HEK293 (cell line): ENCODE data around the gene CEMIP2.
A peak's percentile ranks its signal among the peaks of the same experiment; 100 is the strongest.

Experiments
- OSR2 ChIP-seq: fragments of 450-650 bp; formaldehyde crosslinking; IDR thresholded peaks from 2 replicates; pipeline ENCODE4 v1.5.1; 2016; ENCODE audit warnings: missing biosample characterization, missing genetic modification characterization
- PRDM1 ChIP-seq: fragments of 450-650 bp; formaldehyde crosslinking; IDR thresholded peaks from 2 replicates; pipeline ENCODE4; 2016; ENCODE audit warnings: missing biosample characterization, missing genetic modification characterization
- SP3 ChIP-seq: fragments of 450-650 bp; formaldehyde crosslinking; IDR thresholded peaks from 2 replicates; pipeline ENCODE4 v1.5.1; 2016; ENCODE audit warnings: missing biosample characterization, missing genetic modification characterization
- SP7 ChIP-seq: fragments of 450-650 bp; formaldehyde crosslinking; IDR thresholded peaks from 2 replicates; pipeline ENCODE4 v1.5.1; 2016; ENCODE audit warnings: missing biosample characterization, missing genetic modification characterization
- YY1 ChIP-seq: fragments of 450-650 bp; formaldehyde crosslinking; IDR thresholded peaks from 2 replicates; pipeline ENCODE4 v1.5.1; 2018; ENCODE audit warnings: missing biosample characterization, missing genetic modification characterization
- ZIC2 ChIP-seq: fragments of 450-650 bp; formaldehyde crosslinking; IDR thresholded peaks from 2 replicates; pipeline ENCODE4 v1.5.1; 2016; ENCODE audit warnings: missing biosample characterization, missing genetic modification characterization
- ZNF112 ChIP-seq: fragments of 450-650 bp; formaldehyde crosslinking; IDR thresholded peaks from 2 replicates; pipeline ENCODE4 v1.5.0; 2017; ENCODE audit warnings: missing biosample characterization, missing genetic modification characterization
- ZNF114 ChIP-seq: fragments of 450-650 bp; formaldehyde crosslinking; IDR thresholded peaks from 2 replicates; pipeline ENCODE4 v1.5.0; 2017; ENCODE audit warnings: missing biosample characterization, missing genetic modification characterization
- ZNF155 ChIP-seq: fragments of 450-650 bp; formaldehyde crosslinking; IDR thresholded peaks from 2 replicates; pipeline ENCODE4 v1.5.1; 2016; ENCODE audit warnings: missing biosample characterization, missing genetic modification characterization
- ZNF157 ChIP-seq: fragments of 450-650 bp; formaldehyde crosslinking; IDR thresholded peaks from 2 replicates; pipeline ENCODE4 v1.5.1; 2016; ENCODE audit warnings: missing biosample characterization, missing genetic modification characterization
- ZNF174 ChIP-seq: fragments of 450-650 bp; formaldehyde crosslinking; IDR thresholded peaks from 2 replicates; pipeline ENCODE4 v1.5.0; 2017; ENCODE audit warnings: missing biosample characterization, mild to moderate bottlenecking, missing genetic modification characterization
- ZNF473 ChIP-seq: fragments of 450-650 bp; formaldehyde crosslinking; IDR thresholded peaks from 2 replicates; pipeline ENCODE4 v1.5.1; 2017; ENCODE audit warnings: missing biosample characterization, missing genetic modification characterization
- ZNF501 ChIP-seq: fragments of 450-650 bp; formaldehyde crosslinking; IDR thresholded peaks from 2 replicates; pipeline ENCODE4 v1.5.1; 2016; ENCODE audit warnings: missing biosample characterization, missing genetic modification characterization
- ZNF514 ChIP-seq: fragments of 450-650 bp; formaldehyde crosslinking; IDR thresholded peaks from 2 replicates; pipeline ENCODE4 v1.5.1; 2016; ENCODE audit warnings: missing biosample characterization, missing genetic modification characterization
- ZNF600 ChIP-seq: fragments of 450-650 bp; formaldehyde crosslinking; IDR thresholded peaks from 2 replicates; pipeline ENCODE4 v1.5.1; 2016; ENCODE audit warnings: missing biosample characterization, missing genetic modification characterization
- ZNF623 ChIP-seq: fragments of 450-650 bp; formaldehyde crosslinking; IDR thresholded peaks from 2 replicates; pipeline ENCODE4 v1.5.1; 2016; ENCODE audit warnings: missing biosample characterization, missing genetic modification characterization
- ZNF677 ChIP-seq: fragments of 450-650 bp; IDR thresholded peaks from 2 replicates; pipeline ENCODE4 v1.5.0; 2018; ENCODE audit warnings: missing biosample characterization, mild to moderate bottlenecking, missing genetic modification characterization, moderate library complexity
- TF ChIP-seq, protein P1 (sequence below): fragments of 450-650 bp; formaldehyde crosslinking; IDR thresholded peaks from 2 replicates; pipeline ENCODE4 v1.5.1; 2016; ENCODE audit warnings: missing biosample characterization, missing genetic modification characterization, borderline replicate concordance
- TF ChIP-seq, protein P2 (sequence below): fragments of 450-650 bp; formaldehyde crosslinking; IDR thresholded peaks from 2 replicates; pipeline ENCODE4 v1.5.1; 2016; ENCODE audit warnings: missing biosample characterization, missing genetic modification characterization, low read depth
- TF ChIP-seq, protein P3 (sequence below): fragments of 450-650 bp; formaldehyde crosslinking; IDR thresholded peaks from 2 replicates; pipeline ENCODE4 v1.5.1; 2017; ENCODE audit warnings: missing biosample characterization, missing genetic modification characterization
- TF ChIP-seq, protein P4 (sequence below): fragments of 450-650 bp; formaldehyde crosslinking; IDR thresholded peaks from 2 replicates; pipeline ENCODE4 v1.5.1; 2016; ENCODE audit warnings: missing biosample characterization, missing genetic modification characterization
- TF ChIP-seq, protein P5 (sequence below): fragments of 450-650 bp; IDR thresholded peaks from 2 replicates; pipeline ENCODE4 v1.5.1; 2018; ENCODE audit warnings: missing biosample characterization, mild to moderate bottlenecking, missing genetic modification characterization
- TF ChIP-seq, protein P6 (sequence below): fragments of 450-650 bp; formaldehyde crosslinking; IDR thresholded peaks from 2 replicates; pipeline ENCODE4 v1.5.1; 2016; ENCODE audit warnings: missing biosample characterization, missing genetic modification characterization
- TF ChIP-seq, protein P7 (sequence below): fragments of 450-650 bp; formaldehyde crosslinking; IDR thresholded peaks from 2 replicates; pipeline ENCODE4 v1.5.1; 2016; ENCODE audit warnings: missing biosample characterization, missing genetic modification characterization

The CEMIP2 gene

DNA sequence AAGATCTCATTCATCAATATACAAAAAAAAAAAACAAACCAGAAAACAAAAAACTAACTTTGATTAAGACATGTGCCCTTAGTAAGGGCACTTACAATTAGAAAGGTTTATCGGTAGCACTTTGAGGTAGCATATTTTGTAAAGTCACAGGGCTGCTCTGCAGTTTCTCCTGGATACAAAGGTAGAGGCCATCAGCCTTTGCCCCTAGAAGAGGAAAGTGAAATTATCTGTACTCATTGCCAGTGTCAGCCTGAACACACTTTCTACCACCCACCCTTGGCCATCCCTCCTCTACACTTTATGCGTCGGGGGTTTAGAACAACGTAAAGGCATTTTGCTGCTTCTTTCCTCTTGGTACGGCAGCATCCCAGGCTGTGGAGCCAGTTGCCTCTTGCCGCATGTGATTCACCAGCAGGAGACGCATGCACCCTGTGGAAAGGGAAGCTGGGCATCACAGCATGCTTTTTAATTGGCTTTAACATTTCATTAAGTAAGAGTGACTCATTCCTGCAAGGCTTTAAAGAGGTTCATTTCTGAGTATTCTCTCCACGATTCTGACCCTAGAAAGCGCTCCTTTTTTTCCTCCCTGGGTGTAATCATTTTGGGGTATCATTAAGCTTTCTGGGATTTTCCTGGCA lies 84.6 kb downstream of the CEMIP2 start (continued):
- TF ChIP-seq, protein P1, sequence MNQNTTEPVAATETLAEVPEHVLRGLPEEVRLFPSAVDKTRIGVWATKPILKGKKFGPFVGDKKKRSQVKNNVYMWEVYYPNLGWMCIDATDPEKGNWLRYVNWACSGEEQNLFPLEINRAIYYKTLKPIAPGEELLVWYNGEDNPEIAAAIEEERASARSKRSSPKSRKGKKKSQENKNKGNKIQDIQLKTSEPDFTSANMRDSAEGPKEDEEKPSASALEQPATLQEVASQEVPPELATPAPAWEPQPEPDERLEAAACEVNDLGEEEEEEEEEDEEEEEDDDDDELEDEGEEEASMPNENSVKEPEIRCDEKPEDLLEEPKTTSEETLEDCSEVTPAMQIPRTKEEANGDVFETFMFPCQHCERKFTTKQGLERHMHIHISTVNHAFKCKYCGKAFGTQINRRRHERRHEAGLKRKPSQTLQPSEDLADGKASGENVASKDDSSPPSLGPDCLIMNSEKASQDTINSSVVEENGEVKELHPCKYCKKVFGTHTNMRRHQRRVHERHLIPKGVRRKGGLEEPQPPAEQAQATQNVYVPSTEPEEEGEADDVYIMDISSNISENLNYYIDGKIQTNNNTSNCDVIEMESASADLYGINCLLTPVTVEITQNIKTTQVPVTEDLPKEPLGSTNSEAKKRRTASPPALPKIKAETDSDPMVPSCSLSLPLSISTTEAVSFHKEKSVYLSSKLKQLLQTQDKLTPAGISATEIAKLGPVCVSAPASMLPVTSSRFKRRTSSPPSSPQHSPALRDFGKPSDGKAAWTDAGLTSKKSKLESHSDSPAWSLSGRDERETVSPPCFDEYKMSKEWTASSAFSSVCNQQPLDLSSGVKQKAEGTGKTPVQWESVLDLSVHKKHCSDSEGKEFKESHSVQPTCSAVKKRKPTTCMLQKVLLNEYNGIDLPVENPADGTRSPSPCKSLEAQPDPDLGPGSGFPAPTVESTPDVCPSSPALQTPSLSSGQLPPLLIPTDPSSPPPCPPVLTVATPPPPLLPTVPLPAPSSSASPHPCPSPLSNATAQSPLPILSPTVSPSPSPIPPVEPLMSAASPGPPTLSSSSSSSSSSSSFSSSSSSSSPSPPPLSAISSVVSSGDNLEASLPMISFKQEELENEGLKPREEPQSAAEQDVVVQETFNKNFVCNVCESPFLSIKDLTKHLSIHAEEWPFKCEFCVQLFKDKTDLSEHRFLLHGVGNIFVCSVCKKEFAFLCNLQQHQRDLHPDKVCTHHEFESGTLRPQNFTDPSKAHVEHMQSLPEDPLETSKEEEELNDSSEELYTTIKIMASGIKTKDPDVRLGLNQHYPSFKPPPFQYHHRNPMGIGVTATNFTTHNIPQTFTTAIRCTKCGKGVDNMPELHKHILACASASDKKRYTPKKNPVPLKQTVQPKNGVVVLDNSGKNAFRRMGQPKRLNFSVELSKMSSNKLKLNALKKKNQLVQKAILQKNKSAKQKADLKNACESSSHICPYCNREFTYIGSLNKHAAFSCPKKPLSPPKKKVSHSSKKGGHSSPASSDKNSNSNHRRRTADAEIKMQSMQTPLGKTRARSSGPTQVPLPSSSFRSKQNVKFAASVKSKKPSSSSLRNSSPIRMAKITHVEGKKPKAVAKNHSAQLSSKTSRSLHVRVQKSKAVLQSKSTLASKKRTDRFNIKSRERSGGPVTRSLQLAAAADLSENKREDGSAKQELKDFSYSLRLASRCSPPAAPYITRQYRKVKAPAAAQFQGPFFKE = no peak
- TF ChIP-seq, protein P2, sequence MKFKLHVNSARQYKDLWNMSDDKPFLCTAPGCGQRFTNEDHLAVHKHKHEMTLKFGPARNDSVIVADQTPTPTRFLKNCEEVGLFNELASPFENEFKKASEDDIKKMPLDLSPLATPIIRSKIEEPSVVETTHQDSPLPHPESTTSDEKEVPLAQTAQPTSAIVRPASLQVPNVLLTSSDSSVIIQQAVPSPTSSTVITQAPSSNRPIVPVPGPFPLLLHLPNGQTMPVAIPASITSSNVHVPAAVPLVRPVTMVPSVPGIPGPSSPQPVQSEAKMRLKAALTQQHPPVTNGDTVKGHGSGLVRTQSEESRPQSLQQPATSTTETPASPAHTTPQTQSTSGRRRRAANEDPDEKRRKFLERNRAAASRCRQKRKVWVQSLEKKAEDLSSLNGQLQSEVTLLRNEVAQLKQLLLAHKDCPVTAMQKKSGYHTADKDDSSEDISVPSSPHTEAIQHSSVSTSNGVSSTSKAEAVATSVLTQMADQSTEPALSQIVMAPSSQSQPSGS = no peak
- TF ChIP-seq ZNF600 (tag by site-specific recombination) (0 out of 2 replicates have a peak, but pooled peaks have one; percentile 46), PRDM1 (tag by site-specific recombination) (peak; percentile 34; the same call in 1 of the 2 replicates), ZNF112 (tag by site-specific recombination) (no peak), ZNF157 (tag by site-specific recombination) (no peak), ZNF473 (tag by site-specific recombination) (no peak), OSR2 (tag by site-specific recombination) (0 out of 2 replicates have a peak, but pooled peaks have one; percentile 10), SP7 (tag by site-specific recombination) (0 out of 2 replicates have a peak, but pooled peaks have one; percentile 37), ZNF114 (tag by site-specific recombination) (no peak), YY1 (tag by site-specific recombination) (no peak), ZIC2 (peak; percentile 78), SP3 (tag by site-specific recombination) (no peak), ZNF174 (tag by site-specific recombination) (no peak), ZNF623 (tag by site-specific recombination) (no peak), ZNF677 (no peak), ZNF514 (tag by site-specific recombination) (no peak), ZNF501 (tag by site-specific recombination) (no peak), ZNF155 (no peak)
- TF ChIP-seq, protein P3, sequence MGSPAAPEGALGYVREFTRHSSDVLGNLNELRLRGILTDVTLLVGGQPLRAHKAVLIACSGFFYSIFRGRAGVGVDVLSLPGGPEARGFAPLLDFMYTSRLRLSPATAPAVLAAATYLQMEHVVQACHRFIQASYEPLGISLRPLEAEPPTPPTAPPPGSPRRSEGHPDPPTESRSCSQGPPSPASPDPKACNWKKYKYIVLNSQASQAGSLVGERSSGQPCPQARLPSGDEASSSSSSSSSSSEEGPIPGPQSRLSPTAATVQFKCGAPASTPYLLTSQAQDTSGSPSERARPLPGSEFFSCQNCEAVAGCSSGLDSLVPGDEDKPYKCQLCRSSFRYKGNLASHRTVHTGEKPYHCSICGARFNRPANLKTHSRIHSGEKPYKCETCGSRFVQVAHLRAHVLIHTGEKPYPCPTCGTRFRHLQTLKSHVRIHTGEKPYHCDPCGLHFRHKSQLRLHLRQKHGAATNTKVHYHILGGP (tag by site-specific recombination) = peak; percentile 37; the same call in 1 of the 2 replicates
- TF ChIP-seq, protein P4, sequence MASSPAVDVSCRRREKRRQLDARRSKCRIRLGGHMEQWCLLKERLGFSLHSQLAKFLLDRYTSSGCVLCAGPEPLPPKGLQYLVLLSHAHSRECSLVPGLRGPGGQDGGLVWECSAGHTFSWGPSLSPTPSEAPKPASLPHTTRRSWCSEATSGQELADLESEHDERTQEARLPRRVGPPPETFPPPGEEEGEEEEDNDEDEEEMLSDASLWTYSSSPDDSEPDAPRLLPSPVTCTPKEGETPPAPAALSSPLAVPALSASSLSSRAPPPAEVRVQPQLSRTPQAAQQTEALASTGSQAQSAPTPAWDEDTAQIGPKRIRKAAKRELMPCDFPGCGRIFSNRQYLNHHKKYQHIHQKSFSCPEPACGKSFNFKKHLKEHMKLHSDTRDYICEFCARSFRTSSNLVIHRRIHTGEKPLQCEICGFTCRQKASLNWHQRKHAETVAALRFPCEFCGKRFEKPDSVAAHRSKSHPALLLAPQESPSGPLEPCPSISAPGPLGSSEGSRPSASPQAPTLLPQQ (tag by site-specific recombination) = no peak
- TF ChIP-seq, protein P5, sequence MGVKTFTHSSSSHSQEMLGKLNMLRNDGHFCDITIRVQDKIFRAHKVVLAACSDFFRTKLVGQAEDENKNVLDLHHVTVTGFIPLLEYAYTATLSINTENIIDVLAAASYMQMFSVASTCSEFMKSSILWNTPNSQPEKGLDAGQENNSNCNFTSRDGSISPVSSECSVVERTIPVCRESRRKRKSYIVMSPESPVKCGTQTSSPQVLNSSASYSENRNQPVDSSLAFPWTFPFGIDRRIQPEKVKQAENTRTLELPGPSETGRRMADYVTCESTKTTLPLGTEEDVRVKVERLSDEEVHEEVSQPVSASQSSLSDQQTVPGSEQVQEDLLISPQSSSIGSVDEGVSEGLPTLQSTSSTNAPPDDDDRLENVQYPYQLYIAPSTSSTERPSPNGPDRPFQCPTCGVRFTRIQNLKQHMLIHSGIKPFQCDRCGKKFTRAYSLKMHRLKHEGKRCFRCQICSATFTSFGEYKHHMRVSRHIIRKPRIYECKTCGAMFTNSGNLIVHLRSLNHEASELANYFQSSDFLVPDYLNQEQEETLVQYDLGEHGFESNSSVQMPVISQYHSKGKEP = peak; percentile 81
- TF ChIP-seq, protein P6, sequence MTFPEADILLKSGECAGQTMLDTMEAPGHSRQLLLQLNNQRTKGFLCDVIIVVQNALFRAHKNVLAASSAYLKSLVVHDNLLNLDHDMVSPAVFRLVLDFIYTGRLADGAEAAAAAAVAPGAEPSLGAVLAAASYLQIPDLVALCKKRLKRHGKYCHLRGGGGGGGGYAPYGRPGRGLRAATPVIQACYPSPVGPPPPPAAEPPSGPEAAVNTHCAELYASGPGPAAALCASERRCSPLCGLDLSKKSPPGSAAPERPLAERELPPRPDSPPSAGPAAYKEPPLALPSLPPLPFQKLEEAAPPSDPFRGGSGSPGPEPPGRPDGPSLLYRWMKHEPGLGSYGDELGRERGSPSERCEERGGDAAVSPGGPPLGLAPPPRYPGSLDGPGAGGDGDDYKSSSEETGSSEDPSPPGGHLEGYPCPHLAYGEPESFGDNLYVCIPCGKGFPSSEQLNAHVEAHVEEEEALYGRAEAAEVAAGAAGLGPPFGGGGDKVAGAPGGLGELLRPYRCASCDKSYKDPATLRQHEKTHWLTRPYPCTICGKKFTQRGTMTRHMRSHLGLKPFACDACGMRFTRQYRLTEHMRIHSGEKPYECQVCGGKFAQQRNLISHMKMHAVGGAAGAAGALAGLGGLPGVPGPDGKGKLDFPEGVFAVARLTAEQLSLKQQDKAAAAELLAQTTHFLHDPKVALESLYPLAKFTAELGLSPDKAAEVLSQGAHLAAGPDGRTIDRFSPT = 0 out of 2 replicates have a peak, but pooled peaks have one; percentile 26
- TF ChIP-seq, protein P7, sequence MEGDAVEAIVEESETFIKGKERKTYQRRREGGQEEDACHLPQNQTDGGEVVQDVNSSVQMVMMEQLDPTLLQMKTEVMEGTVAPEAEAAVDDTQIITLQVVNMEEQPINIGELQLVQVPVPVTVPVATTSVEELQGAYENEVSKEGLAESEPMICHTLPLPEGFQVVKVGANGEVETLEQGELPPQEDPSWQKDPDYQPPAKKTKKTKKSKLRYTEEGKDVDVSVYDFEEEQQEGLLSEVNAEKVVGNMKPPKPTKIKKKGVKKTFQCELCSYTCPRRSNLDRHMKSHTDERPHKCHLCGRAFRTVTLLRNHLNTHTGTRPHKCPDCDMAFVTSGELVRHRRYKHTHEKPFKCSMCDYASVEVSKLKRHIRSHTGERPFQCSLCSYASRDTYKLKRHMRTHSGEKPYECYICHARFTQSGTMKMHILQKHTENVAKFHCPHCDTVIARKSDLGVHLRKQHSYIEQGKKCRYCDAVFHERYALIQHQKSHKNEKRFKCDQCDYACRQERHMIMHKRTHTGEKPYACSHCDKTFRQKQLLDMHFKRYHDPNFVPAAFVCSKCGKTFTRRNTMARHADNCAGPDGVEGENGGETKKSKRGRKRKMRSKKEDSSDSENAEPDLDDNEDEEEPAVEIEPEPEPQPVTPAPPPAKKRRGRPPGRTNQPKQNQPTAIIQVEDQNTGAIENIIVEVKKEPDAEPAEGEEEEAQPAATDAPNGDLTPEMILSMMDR (tag by site-specific recombination) = no peak
